ENCODE data around the gene LSR.
"Not testable (repeated sequence)": the region's sequence is repeated elsewhere in the genome, so short reads cannot be mapped to it uniquely, and the experiment has no call there.

The LSR gene

GRCh38 chr19:35219008-35219407, 29.8 kb upstream of the LSR start:
- no peak for DNase-seq

DNA sequence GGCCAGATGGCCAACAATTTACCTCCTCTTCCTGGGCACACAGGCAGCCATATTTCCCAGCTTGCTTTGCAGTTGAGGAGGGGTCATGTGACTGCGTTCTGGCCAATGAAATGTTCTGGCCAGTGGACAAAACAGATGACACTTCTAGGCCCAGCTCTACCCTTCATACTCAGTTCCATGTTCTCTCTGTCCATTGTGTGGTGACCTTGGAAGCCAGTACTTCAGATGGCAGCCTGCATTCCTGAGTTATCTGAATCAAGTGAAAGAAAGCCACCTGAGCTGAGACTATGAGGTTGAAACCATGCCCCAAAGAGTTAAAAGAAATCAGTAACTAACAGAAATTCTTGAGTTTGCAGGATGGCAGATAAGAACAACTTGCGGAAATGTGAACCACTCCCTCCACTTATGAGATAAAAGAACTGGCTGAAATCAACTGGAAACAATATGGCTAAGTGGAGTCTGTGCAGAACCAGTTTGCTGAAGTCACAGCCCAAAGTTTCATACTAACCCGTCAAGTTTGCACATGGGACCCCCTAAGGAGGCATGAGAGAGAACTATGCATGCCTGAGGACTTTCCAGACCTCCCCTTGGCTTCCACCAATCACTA, 28.4 kb upstream of the LSR start:
- DNase-seq = no peak

DNA sequence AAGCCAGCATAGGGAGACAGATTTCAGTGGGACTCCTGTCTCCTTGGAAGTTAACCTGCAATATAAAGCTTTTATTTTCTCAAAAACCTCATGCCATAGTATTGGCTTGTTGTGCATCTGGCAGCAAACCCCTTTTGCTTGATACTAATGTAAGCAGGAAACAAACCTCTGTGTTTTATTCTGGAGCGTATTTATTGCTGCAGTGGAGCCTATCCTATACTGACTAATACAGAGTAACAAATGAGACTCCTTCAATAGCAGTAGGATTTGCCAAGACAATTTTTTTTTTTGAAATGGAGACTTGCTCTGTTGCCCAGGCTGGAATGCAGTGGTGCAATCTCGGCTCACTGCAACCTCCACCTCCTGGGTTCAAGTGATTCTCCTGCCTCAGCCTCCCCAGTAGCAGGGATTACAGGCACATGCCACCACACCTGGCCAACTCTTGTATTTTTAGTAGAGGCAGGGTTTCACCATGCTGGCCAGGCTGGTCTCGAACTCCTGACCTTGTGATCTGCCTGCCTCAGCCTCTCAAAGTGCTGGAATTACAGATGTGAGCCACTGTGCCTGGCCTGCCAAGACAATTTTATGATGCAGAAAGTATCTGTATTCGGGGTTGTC, 27.7 kb upstream of the LSR start:
- not testable (repeated sequence) for DNase-seq

DNA sequence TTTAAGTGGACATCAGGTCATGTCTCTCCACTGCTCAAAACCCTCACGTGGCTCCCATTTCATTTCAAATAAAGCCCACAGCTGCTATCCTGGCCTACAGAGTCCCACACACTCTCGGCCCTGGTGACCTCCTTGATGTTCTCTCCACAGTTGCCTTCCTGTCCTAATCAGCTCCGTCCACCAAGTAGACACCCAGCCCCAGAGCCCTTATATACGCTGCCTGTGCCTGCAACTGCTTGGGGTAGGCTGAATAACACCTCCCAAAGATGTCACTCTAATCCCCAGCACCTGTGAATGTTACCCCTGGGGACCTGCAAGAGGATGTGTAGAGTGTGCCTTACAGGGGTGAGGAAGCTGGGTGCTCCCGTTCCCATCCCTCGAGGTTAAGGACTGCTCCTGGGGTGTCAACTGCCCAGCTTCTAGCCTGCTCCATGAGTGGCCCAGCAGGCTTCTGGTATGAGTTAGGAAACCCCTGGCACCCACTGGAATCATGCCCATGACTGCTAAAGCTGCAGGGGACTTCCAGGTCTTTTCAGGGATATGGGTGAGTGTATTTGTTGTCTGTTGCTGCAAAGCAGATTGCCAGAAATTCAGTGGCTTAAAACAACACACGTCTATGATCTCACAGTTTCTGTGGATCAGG, 26.3 kb upstream of the LSR start:
- DNase-seq = no peak

DNA sequence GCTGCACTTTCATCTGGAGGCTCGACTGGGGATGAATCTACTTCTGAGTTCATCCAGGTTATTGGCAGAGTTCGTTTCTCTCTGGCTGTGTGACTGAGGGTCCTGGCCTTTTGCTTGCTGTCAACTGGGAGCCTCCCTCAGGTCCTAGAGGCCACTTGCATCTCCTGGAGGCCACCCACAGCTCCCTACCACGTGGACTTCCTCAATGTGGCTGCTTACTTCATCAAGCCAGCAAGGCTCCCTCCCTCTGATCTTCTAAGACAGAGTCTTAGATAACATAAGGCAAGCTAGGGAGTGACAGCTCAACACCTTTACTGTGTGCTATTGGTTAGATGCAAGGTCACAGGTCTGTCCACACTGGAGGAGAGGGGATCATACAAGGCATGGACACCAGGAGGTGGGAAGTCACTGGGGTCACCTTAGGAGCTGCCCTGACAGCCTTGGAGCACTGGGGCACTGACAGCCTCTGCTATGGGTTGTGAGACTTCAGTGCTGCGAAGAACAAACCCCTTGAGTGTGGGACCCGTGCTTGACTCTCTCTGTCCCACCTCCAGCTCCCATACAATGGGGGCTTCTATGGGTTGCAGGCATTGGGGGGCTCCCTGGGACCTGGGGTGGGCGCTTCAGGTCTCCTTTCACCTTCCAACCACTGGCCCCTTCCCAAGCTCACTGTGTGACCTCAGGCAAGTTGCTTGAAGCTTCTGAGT, 25.6 kb upstream of the LSR start:
- DNase-seq = peak; percentile 72

DNA sequence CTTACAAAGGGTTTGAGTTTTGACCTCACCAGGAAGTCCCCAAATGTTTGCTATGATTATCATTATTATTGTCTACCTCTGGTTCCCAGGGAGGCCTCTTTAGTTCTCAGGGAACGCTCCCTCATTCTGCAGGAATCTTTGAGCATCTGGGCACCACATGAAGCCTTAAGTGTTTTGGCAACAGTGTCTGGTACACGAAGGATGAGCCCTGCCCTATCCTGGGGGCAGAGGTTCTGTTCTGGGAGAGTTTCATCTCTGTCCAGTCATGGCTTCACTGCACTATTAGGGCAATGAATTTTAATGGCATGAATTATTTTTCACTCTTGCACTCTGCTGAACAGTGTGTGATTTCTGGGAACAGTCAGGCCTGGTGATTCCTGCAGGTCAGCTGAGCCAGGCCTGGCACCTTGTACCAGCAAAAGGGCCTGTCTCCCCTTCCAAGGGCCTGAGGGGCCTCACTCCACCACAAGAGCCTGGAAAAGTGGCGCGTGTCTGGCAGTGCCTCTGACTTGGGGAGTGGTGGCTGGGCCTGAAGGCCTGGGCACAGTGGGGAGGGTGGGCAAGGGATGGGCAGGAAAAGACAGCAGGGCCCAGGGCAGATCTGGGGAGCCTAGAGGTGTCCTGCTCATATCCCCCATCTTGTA, 24.8 kb upstream of the LSR start:
- no peak for DNase-seq

DNA sequence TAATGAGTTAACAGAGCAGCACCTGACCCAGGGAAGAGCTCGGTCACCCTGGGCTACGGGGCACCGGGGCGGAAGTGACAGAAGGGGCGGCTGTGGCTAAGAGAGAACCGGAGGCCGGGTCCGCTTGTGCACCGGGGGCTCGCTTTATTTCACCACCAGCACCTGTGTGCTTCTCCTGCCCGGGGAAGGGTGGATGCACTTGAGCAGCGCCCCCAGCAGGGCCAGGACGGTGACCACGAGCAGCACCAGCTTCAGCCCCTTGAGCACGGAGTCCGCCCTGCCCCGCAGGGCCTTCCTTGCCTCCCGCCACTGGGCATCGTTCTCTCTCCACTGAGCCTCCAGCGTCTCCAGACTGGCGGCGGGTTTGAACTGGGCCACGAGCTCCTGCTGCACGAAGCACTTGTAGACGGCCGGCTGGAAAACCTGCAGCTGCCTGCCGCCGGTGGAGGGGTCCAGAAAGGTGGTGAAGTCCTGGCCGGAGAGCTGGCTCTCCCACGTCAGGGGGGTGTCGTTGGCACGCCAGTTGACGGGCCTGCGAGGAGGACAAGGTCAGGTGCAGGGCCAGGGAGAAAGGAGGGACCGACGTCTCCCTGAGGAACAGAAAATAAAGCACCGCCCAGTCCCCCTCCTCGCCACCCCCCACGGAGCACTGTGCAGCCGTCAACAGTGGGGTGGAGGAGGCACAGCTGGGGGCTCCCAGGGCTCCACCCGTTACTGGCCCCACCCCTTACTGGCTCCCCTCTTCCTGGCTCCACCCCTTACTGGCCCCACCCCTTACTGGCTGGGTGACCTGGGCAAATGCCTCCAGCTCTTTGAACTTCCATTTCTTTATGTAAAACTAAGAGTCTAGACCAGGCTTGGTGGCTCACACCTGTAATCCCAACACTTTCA, 23.9 kb upstream of the LSR start:
- DNase-seq = no peak

GRCh38 chr19:35225951-35226350, 22.9 kb upstream of the LSR start:
- no peak for DNase-seq

DNA sequence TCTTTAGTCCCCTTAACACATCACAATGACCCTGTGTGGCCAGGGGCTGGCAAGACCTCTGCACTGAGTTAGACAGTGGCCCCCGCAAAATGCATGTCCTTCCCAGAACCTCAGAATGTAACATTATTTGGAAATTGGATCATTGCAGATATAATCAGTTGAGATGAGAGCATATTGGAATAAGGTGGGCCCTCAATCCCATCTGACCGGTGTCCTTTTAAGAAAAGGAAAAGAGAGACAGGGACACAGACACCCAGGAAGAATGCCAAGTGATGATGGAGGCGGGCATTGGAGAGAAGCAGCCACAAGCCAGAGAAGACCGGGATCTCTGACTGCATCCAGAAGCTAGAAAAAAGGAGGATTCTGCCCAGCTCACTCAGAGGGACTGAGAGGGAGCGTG, 22.1 kb upstream of the LSR start:
- no peak for DNase-seq

DNA sequence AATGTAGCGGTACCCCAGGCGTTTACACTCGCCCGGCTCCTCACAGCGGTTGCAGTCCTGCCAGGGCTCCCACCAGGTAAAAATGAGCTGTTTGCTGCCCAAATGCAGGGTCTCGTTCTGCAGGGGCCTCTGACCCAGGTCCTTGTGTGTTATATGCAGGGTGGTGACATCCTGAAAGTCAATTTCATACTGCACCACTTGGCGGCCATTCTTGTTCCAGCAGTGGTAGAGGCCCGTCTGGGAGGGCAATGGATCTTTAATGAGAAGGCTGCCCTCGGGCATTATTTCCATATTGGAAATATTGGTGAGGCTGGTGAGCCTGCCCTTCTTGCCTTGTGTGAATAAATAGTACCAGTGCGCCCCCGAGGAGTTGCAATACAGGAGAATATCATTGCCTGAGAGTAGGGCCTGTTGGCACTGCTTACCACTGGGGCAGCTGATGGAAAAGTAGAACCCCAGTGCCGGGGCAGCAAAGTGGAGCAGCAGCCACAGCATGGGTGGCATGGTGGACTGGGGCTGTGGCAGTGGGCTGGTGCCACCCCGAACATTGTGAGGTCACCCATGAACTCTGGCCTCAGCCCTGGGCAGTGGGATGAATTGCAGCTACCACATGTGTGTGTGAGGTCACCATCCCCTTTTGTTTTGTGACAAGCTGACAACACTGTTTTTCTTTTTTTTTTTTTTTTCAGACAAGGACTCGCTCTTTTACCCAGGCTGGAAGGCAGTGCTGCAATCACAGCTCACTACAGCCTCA, 20.4 kb upstream of the LSR start, which contains the start of gene FAM187B:
FAM187B (minus strand) TSS at position 563 of the 754 bp plus-strand sequence; CDS start at position 504, 59 bp downstream.
- peak; percentile 74 for DNase-seq

DNA sequence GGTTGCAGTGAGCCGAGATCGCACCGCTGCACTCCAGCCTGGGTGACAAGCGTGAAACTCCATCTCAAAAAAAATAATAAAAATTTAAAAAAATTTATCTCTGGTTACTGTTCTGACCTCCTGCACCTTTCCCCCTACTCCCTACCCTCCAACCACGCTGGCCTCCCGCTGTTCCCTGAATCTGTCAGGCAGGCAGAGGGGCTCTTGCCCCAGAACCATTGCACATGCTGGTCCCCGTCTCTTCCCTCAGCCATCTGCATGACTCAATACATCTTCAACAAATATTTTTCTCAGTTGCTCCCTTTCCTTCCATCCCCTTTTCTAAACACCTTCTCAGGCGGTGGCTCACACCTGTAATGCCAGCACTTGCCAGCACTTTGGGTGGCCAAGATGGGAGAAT, 19.2 kb upstream of the LSR start:
- DNase-seq = no peak

GRCh38 chr19:35231956-35232645, 16.7 kb upstream of the LSR start:
- no peak for DNase-seq

GRCh38 chr19:35232912-35233311, 15.9 kb upstream of the LSR start:
- DNase-seq = no peak

DNA sequence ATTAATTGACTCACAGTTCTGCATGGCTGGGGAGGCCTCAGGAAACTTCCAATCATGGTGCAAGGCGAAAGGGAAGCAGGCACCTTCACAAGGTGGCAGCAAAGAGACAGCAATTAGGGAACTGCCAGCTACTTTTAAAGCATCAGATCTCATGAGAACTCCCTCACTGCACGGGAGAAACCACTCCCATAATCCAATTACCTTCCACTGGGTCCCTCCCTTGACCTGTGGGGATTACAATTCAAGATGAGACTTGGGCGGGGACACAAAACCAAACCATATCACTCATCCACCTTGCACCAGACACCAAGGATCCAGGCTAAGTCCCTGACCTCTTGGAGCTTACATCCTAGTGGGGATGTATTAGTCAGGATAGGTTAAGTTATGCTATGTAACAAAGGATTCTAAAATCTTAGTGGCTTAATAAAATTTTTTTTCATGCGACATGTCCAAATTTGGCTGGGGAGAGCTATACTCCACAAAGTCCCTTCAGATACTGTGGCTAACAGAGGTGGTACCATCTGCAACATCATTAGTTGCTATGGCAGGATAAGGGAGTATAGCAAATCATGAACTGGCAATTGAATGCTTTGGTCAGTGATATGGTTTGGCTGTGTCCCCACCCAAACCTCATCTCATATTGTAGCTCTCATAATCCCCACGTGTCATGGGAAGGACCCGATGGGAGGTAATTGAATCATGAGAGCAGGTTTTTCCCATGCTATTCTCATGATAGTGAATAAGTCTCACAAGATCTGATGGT, 12.0 kb upstream of the LSR start:
- no peak for DNase-seq

DNA sequence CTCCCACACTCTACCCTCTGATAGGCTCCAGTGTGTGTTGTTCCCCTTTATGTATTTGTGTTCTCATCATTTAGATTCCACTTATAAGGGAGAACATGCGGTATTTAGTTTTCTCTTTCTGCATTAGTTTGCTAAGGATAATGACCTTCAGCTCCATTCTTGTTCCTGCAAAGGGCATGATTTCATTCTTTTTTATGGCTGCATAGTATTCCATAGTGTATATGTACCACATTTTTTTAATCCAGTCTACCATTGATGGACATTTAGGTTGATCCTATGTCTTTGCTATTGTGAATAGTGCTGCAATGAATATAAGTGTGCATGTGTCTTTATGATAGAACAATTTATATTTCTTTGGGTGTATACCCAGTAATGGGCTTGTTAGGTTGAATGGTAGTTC, 9.2 kb upstream of the LSR start:
- DNase-seq = not testable (repeated sequence)

- peak; percentile 64 for DNase-seq
Observed at GRCh38 chr19:35240327-35240726, 8.5 kb upstream of the LSR start.

GRCh38 chr19:35241417-35241816, 7.4 kb upstream of the LSR start:
- DNase-seq = no peak

- no peak for DNase-seq
Observed at GRCh38 chr19:35246466-35247092, 2.2 kb upstream of the LSR start.

DNA sequence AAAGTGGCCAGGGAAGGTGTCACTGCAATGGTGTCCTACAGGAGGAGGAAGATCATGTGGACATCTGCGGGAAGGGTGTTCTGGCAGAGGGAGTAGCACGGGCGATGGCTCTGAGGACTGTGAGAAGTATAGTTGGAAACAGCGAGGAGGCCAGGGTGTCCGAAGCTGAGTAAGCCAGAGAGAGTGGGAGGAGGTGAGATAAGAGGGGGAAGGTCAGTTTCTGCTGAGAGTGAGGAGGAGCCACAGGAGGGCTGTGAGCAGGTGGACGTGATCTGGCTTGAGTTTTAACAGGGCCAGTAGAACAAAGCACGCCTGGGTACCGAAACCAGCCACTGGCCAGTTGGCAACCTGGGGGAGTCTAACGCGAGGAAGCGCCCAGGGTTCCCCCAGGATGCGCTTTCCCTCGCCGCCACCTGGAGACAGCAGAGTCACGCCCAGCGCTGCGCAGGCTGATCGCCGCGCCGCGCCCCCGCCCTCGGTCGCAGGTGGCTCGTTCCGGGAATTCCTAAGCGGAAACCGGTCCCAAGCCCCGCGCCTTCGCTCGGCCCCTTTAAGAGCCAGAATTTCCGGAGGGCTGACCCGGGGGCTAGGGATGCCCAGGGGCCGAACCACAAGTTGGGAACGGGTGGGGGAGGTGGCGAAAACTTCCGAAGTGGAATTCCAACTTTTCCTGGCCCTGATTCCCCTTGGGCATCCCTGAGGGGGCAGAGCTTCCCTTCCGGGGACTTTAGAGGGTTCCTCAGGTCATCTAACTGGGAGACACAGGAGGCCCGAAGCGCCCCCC, 1.1 kb upstream of the LSR start:
- DNase-seq = peak; percentile 35
